ENCODE results near the gene DDX50.
"Not testable (repeated sequence)": the region's sequence is repeated elsewhere in the genome, so short reads cannot be mapped to it uniquely, and the experiment has no call there.

DDX50 gene

GRCh38 chr10:68934994-68935393 lies 33.9 kb downstream of the DDX50 start:
- Histone ChIP-seq H2AFZ (ENCODE audit: low read length) (no peak overlapping the region), H3K9me3 (ENCODE audit: insufficient read depth, low read depth, low read length) (no peaks in the 10 kb centered on the region), H3K79me2 (ENCODE audit: insufficient read depth, low read length) (no peaks in the 10 kb centered on the region; the same call in 1 of the 2 replicates), H3K4me3 (ENCODE audit: low read length, poor library complexity, severe bottlenecking) (no peak overlapping the region), H3K36me3 (ENCODE audit: insufficient read depth, low read length) (peaks cover 73% of the 10 kb centered on the region; the same call in 1 of the 2 replicates), H3K9me2 (replicated peaks; ENCODE audit: low read depth, low read length) (no peaks in the 10 kb centered on the region), H3K9ac (ENCODE audit: low read depth, low read length, poor library complexity, severe bottlenecking) (no peak overlapping the region), H3K4me2 (ENCODE audit: low read depth, low read length, poor library complexity, severe bottlenecking) (no peak overlapping the region), H3K27me3 (ENCODE audit: insufficient read depth, low read length, poor library complexity, severe bottlenecking) (no peaks in the 10 kb centered on the region), H3K4me1 (ENCODE audit: insufficient read depth, low read length, poor library complexity, severe bottlenecking) (no peaks in the 10 kb centered on the region), H3F3A (ENCODE audit: low read depth) (no peaks in the 10 kb centered on the region), H4K20me1 (ENCODE audit: insufficient read depth, low read length, poor library complexity, severe bottlenecking) (no peaks in the 10 kb centered on the region)
- TF ChIP-seq, protein P1, sequence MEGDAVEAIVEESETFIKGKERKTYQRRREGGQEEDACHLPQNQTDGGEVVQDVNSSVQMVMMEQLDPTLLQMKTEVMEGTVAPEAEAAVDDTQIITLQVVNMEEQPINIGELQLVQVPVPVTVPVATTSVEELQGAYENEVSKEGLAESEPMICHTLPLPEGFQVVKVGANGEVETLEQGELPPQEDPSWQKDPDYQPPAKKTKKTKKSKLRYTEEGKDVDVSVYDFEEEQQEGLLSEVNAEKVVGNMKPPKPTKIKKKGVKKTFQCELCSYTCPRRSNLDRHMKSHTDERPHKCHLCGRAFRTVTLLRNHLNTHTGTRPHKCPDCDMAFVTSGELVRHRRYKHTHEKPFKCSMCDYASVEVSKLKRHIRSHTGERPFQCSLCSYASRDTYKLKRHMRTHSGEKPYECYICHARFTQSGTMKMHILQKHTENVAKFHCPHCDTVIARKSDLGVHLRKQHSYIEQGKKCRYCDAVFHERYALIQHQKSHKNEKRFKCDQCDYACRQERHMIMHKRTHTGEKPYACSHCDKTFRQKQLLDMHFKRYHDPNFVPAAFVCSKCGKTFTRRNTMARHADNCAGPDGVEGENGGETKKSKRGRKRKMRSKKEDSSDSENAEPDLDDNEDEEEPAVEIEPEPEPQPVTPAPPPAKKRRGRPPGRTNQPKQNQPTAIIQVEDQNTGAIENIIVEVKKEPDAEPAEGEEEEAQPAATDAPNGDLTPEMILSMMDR (conservative IDR thresholded peaks at IDR 0.05; ENCODE audit: low read length), result no peak

- no peak overlapping the region for H3K4me3 ChIP-seq (ENCODE audit: low read length, poor library complexity, severe bottlenecking)
- no peak overlapping the region for H3K9ac ChIP-seq (ENCODE audit: low read depth, low read length, poor library complexity, severe bottlenecking)
- no peaks in the 10 kb centered on the region for H4K20me1 ChIP-seq (ENCODE audit: insufficient read depth, low read length, poor library complexity, severe bottlenecking)
- H3K36me3 ChIP-seq (ENCODE audit: insufficient read depth, low read length), result peaks cover 76% of the 10 kb centered on the region; the same call in 1 of the 2 replicates
- no peaks in the 10 kb centered on the region for H3K4me1 ChIP-seq (ENCODE audit: insufficient read depth, low read length, poor library complexity, severe bottlenecking)
- no peak overlapping the region for H2AFZ ChIP-seq (ENCODE audit: low read length)
- no peak overlapping the region for H3K4me2 ChIP-seq (ENCODE audit: low read depth, low read length, poor library complexity, severe bottlenecking)
- H3K79me2 ChIP-seq (ENCODE audit: insufficient read depth, low read length), result no peaks in the 10 kb centered on the region
- no peaks in the 10 kb centered on the region for H3F3A ChIP-seq (ENCODE audit: low read depth)
- H3K9me2 ChIP-seq (replicated peaks; ENCODE audit: low read depth, low read length), result no peaks in the 10 kb centered on the region
- TF ChIP-seq, protein P1 (conservative IDR thresholded peaks at IDR 0.05; ENCODE audit: low read length), result no peak
- no peak for TF ChIP-seq EZH2phosphoT487 (IDR thresholded peaks at IDR 0.05; ENCODE audit: borderline replicate concordance)
- H3K27me3 ChIP-seq (ENCODE audit: insufficient read depth, low read length, poor library complexity, severe bottlenecking), result no peaks in the 10 kb centered on the region
- H3K9me3 ChIP-seq (ENCODE audit: insufficient read depth, low read depth, low read length), result no peaks in the 10 kb centered on the region
Measured at GRCh38 chr10:68938117-68938516, 37.0 kb downstream of the DDX50 start.

- Histone ChIP-seq H3K4me3 (ENCODE audit: low read length, poor library complexity, severe bottlenecking) (no peak overlapping the region), H3K9me3 (ENCODE audit: insufficient read depth, low read depth, low read length) (no peaks in the 10 kb centered on the region), H3K4me1 (ENCODE audit: insufficient read depth, low read length, poor library complexity, severe bottlenecking) (no peaks in the 10 kb centered on the region), H3K27me3 (ENCODE audit: insufficient read depth, low read length, poor library complexity, severe bottlenecking) (no peaks in the 10 kb centered on the region), H3K9me2 (replicated peaks; ENCODE audit: low read depth, low read length) (no peaks in the 10 kb centered on the region), H3K36me3 (ENCODE audit: insufficient read depth, low read length) (peaks cover 81% of the 10 kb centered on the region; the same call in 1 of the 2 replicates), H3K79me2 (ENCODE audit: insufficient read depth, low read length) (no peaks in the 10 kb centered on the region), H3F3A (ENCODE audit: low read depth) (no peaks in the 10 kb centered on the region), H4K20me1 (ENCODE audit: insufficient read depth, low read length, poor library complexity, severe bottlenecking) (no peaks in the 10 kb centered on the region), H3K4me2 (ENCODE audit: low read depth, low read length, poor library complexity, severe bottlenecking) (no peak overlapping the region), H3K9ac (ENCODE audit: low read depth, low read length, poor library complexity, severe bottlenecking) (no peak overlapping the region), H2AFZ (ENCODE audit: low read length) (no peak overlapping the region)
- no peak for TF ChIP-seq EZH2phosphoT487 (IDR thresholded peaks at IDR 0.05; ENCODE audit: borderline replicate concordance)
- TF ChIP-seq, protein P1 (conservative IDR thresholded peaks at IDR 0.05; ENCODE audit: low read length), result no peak
Measured at GRCh38 chr10:68938884-68939283, 37.8 kb downstream of the DDX50 start.

DNA sequence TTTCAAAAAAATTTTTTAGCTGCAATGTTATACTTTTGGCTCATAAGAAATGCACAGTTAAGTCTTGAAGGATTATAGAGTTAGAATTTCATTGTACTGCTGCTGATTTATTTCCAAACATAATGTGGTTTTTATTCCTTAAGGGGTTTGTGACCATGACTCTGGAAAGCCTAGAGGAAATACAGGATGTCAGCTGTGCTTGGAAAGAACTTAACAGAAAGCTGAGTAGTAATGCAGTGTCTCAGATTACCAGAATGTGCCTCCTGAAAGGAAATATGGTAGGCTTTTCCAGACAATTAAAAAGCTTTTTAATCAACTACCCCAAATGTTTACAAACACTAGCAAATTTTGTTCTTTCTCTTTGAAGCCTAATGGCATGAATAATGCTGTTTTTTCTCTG lies 39.8 kb downstream of the DDX50 start:
- H2AFZ ChIP-seq (ENCODE audit: low read length); H3K4me2 ChIP-seq (ENCODE audit: low read depth, low read length, poor library complexity, severe bottlenecking); H3K9me2 ChIP-seq (replicated peaks; ENCODE audit: low read depth, low read length); H3K79me2 ChIP-seq (ENCODE audit: insufficient read depth, low read length); H3K27me3 ChIP-seq (ENCODE audit: insufficient read depth, low read length, poor library complexity, severe bottlenecking); H3K9me3 ChIP-seq (ENCODE audit: insufficient read depth, low read depth, low read length); H3K4me1 ChIP-seq (ENCODE audit: insufficient read depth, low read length, poor library complexity, severe bottlenecking); H3F3A ChIP-seq (ENCODE audit: low read depth); H3K4me3 ChIP-seq (ENCODE audit: low read length, poor library complexity, severe bottlenecking); H4K20me1 ChIP-seq (ENCODE audit: insufficient read depth, low read length, poor library complexity, severe bottlenecking); H3K9ac ChIP-seq (ENCODE audit: low read depth, low read length, poor library complexity, severe bottlenecking): not testable (repeated sequence)
- H3K36me3 ChIP-seq (ENCODE audit: insufficient read depth, low read length), result peaks cover 78% of the 10 kb centered on the region; the same call in 1 of the 2 replicates

Data from Loucy (cell line).